ENCODE results near the gene GSK3B.

Gene GSK3B

GRCh38 chr3:120028271-120029047 lies 65.8 kb downstream of the GSK3B start:
- TF ChIP-seq CTCF (IDR thresholded peaks at IDR 0.05) = no peak
- no peaks in the 10 kb centered on the region for H3K4me1 Mint-ChIP-seq
- no peak overlapping the region for H3K4me3 Mint-ChIP-seq
- peaks cover 68% of the 10 kb centered on the region for H3K36me3 Mint-ChIP-seq (ENCODE audit: low read depth)
- DNase-seq = no peak
- no peak overlapping the region for H3K27ac Mint-ChIP-seq
- H3K9me3 Mint-ChIP-seq = peaks cover 26% of the 10 kb centered on the region
- no peaks in the 10 kb centered on the region for H3K27me3 Mint-ChIP-seq (ENCODE audit: low read depth, poor library complexity)

GRCh38 chr3:120027226-120027625 lies 67.0 kb downstream of the GSK3B start:
- Mint-ChIP-seq H3K4me1 (no peaks in the 10 kb centered on the region), H3K9me3 (peaks cover 25% of the 10 kb centered on the region), H3K27me3 (ENCODE audit: low read depth, poor library complexity) (no peaks in the 10 kb centered on the region), H3K36me3 (ENCODE audit: low read depth) (peaks cover 68% of the 10 kb centered on the region), H3K27ac (no peak overlapping the region), H3K4me3 (no peak overlapping the region)
- TF ChIP-seq CTCF (IDR thresholded peaks at IDR 0.05) = no peak
- DNase-seq = no peak

GRCh38 chr3:120025520-120025919 lies 68.7 kb downstream of the GSK3B start:
- Mint-ChIP-seq H3K4me3 (no peak overlapping the region), H3K27ac (peak overlapping the region; percentile 4), H3K27me3 (ENCODE audit: low read depth, poor library complexity) (no peaks in the 10 kb centered on the region), H3K36me3 (ENCODE audit: low read depth) (peaks cover 79% of the 10 kb centered on the region), H3K9me3 (peaks cover 25% of the 10 kb centered on the region), H3K4me1 (no peaks in the 10 kb centered on the region)
- TF ChIP-seq CTCF (IDR thresholded peaks at IDR 0.05) = no peak
- no peak for DNase-seq

GRCh38 chr3:120024103-120024502 lies 70.1 kb downstream of the GSK3B start:
- no peak for TF ChIP-seq CTCF (IDR thresholded peaks at IDR 0.05)
- DNase-seq = no peak
- Mint-ChIP-seq H3K27ac (no peak overlapping the region), H3K9me3 (peaks cover 30% of the 10 kb centered on the region), H3K4me3 (no peak overlapping the region), H3K36me3 (ENCODE audit: low read depth) (peaks cover 78% of the 10 kb centered on the region), H3K4me1 (no peaks in the 10 kb centered on the region), H3K27me3 (ENCODE audit: low read depth, poor library complexity) (no peaks in the 10 kb centered on the region)

- no peak for DNase-seq
- Mint-ChIP-seq H3K4me3 (no peak overlapping the region), H3K4me1 (no peaks in the 10 kb centered on the region), H3K27ac (peak overlapping the region; percentile 69), H3K36me3 (ENCODE audit: low read depth) (peaks cover 67% of the 10 kb centered on the region), H3K9me3 (peaks cover 27% of the 10 kb centered on the region), H3K27me3 (ENCODE audit: low read depth, poor library complexity) (no peaks in the 10 kb centered on the region)
- no peak for TF ChIP-seq CTCF (IDR thresholded peaks at IDR 0.05)
These were observed 71.5 kb downstream of the GSK3B start for GRCh38 chr3:120022729-120023128.

GRCh38 chr3:120021523-120021922 lies 72.7 kb downstream of the GSK3B start:
- no peak for DNase-seq
- TF ChIP-seq CTCF (IDR thresholded peaks at IDR 0.05) = no peak
- H3K27ac Mint-ChIP-seq = no peak overlapping the region
- H3K4me1 Mint-ChIP-seq = no peaks in the 10 kb centered on the region
- no peak overlapping the region for H3K4me3 Mint-ChIP-seq
- peaks cover 59% of the 10 kb centered on the region for H3K36me3 Mint-ChIP-seq (ENCODE audit: low read depth)
- H3K9me3 Mint-ChIP-seq = peaks cover 24% of the 10 kb centered on the region
- H3K27me3 Mint-ChIP-seq (ENCODE audit: low read depth, poor library complexity) = no peaks in the 10 kb centered on the region
